ENCODE measurements around the gene EXOC7.
A peak's percentile ranks its signal among the peaks of the same experiment; 100 is the strongest.

DNA sequence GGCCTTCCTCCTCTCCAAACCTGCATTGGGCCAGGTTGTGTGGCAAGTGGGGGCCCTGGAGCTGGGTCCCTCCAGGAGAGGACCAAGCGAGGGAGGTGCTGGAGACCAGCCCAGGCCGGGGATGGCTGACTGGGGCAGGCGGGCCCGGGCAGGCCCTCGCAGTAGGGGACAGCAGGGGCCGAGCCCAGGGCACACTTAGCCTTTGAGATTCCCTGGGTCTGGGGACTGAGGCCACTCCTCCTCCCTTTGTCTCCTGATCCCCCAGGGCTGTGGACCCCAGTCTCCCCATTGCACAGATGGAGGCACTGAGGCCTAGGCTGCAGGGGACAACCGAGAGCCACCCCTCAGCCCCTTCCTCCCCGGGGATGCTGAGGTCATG is 32.2 kb upstream of the EXOC7 start:
- TF ChIP-seq ZNF317 (CRISPR knock-in tag; IDR thresholded peaks at IDR 0.05; ENCODE audit: borderline replicate concordance, low read depth) = no peak
- TF ChIP-seq, protein P1, sequence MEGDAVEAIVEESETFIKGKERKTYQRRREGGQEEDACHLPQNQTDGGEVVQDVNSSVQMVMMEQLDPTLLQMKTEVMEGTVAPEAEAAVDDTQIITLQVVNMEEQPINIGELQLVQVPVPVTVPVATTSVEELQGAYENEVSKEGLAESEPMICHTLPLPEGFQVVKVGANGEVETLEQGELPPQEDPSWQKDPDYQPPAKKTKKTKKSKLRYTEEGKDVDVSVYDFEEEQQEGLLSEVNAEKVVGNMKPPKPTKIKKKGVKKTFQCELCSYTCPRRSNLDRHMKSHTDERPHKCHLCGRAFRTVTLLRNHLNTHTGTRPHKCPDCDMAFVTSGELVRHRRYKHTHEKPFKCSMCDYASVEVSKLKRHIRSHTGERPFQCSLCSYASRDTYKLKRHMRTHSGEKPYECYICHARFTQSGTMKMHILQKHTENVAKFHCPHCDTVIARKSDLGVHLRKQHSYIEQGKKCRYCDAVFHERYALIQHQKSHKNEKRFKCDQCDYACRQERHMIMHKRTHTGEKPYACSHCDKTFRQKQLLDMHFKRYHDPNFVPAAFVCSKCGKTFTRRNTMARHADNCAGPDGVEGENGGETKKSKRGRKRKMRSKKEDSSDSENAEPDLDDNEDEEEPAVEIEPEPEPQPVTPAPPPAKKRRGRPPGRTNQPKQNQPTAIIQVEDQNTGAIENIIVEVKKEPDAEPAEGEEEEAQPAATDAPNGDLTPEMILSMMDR (IDR thresholded peaks at IDR 0.05) = no peak
- TF ChIP-seq ZNF121 (CRISPR knock-in tag; IDR thresholded peaks at IDR 0.05) = peak; percentile 62
- TF ChIP-seq, protein P2, sequence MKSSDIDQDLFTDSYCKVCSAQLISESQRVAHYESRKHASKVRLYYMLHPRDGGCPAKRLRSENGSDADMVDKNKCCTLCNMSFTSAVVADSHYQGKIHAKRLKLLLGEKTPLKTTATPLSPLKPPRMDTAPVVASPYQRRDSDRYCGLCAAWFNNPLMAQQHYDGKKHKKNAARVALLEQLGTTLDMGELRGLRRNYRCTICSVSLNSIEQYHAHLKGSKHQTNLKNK (CRISPR knock-in tag; IDR thresholded peaks at IDR 0.05) = no peak
- TF ChIP-seq SMAD3 (CRISPR knock-in tag; IDR thresholded peaks at IDR 0.05; ENCODE audit: borderline replicate concordance) = no peak
- TF ChIP-seq, protein P3, sequence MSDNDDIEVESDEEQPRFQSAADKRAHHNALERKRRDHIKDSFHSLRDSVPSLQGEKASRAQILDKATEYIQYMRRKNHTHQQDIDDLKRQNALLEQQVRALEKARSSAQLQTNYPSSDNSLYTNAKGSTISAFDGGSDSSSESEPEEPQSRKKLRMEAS (CRISPR knock-in tag; IDR thresholded peaks at IDR 0.05) = 0 out of 2 replicates have a peak, but pooled peaks have one; percentile 13
- TF ChIP-seq, protein P4, sequence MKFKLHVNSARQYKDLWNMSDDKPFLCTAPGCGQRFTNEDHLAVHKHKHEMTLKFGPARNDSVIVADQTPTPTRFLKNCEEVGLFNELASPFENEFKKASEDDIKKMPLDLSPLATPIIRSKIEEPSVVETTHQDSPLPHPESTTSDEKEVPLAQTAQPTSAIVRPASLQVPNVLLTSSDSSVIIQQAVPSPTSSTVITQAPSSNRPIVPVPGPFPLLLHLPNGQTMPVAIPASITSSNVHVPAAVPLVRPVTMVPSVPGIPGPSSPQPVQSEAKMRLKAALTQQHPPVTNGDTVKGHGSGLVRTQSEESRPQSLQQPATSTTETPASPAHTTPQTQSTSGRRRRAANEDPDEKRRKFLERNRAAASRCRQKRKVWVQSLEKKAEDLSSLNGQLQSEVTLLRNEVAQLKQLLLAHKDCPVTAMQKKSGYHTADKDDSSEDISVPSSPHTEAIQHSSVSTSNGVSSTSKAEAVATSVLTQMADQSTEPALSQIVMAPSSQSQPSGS (CRISPR knock-in tag; IDR thresholded peaks at IDR 0.05; ENCODE audit: borderline replicate concordance, low read depth) = no peak
- TF ChIP-seq, protein P5, sequence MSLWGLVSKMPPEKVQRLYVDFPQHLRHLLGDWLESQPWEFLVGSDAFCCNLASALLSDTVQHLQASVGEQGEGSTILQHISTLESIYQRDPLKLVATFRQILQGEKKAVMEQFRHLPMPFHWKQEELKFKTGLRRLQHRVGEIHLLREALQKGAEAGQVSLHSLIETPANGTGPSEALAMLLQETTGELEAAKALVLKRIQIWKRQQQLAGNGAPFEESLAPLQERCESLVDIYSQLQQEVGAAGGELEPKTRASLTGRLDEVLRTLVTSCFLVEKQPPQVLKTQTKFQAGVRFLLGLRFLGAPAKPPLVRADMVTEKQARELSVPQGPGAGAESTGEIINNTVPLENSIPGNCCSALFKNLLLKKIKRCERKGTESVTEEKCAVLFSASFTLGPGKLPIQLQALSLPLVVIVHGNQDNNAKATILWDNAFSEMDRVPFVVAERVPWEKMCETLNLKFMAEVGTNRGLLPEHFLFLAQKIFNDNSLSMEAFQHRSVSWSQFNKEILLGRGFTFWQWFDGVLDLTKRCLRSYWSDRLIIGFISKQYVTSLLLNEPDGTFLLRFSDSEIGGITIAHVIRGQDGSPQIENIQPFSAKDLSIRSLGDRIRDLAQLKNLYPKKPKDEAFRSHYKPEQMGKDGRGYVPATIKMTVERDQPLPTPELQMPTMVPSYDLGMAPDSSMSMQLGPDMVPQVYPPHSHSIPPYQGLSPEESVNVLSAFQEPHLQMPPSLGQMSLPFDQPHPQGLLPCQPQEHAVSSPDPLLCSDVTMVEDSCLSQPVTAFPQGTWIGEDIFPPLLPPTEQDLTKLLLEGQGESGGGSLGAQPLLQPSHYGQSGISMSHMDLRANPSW (CRISPR knock-in tag; conservative IDR thresholded peaks at IDR 0.05; ENCODE audit: low read depth) = no peak
- TF ChIP-seq, protein P6, sequence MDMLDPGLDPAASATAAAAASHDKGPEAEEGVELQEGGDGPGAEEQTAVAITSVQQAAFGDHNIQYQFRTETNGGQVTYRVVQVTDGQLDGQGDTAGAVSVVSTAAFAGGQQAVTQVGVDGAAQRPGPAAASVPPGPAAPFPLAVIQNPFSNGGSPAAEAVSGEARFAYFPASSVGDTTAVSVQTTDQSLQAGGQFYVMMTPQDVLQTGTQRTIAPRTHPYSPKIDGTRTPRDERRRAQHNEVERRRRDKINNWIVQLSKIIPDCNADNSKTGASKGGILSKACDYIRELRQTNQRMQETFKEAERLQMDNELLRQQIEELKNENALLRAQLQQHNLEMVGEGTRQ (CRISPR knock-in tag; IDR thresholded peaks at IDR 0.05) = no peak
- no peak for TF ChIP-seq JUN (CRISPR knock-in tag; IDR thresholded peaks at IDR 0.05)
- TF ChIP-seq CBFB (CRISPR knock-in tag; IDR thresholded peaks at IDR 0.05; ENCODE audit: low read depth) = no peak
- TF ChIP-seq, protein P7, sequence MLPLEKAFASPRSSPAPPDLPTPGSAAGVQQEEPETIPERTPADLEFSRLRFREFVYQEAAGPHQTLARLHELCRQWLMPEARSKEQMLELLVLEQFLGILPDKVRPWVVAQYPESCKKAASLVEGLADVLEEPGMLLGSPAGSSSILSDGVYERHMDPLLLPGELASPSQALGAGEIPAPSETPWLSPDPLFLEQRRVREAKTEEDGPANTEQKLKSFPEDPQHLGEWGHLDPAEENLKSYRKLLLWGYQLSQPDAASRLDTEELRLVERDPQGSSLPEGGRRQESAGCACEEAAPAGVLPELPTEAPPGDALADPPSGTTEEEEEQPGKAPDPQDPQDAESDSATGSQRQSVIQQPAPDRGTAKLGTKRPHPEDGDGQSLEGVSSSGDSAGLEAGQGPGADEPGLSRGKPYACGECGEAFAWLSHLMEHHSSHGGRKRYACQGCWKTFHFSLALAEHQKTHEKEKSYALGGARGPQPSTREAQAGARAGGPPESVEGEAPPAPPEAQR (CRISPR knock-in tag; IDR thresholded peaks at IDR 0.05) = no peak

All from WTC11 (cell line).